MM.1S (cell line): ENCODE data around the gene FUS.

Experiments used
- CTCF ChIP-seq: fragments of 300-600 bp; sonication (generic); IDR thresholded peaks from 2 replicates; pipeline ENCODE4 v1.5.1; 2016; ENCODE audit warnings: antibody characterized with exemption, low read length, mixed read lengths
- EZH2phosphoT487 ChIP-seq: fragments of 300-600 bp; sonication (generic); IDR thresholded peaks from 2 replicates; pipeline ENCODE4 v1.6.1; 2018; ENCODE audit warnings: antibody characterized with exemption, low read length

GRCh38 chr16:31193874-31194273, 13.9 kb downstream of the FUS start:
- no peak for TF ChIP-seq CTCF
- no peak for TF ChIP-seq EZH2phosphoT487
